ENCODE measurements around the gene SLX4IP. TPM values are rescaled to one million over a fixed set of nuclear protein-coding genes. Genes with fewer than 3 reads are reported as not detected.
A peak's percentile ranks its signal among the peaks of the same experiment; 100 is the strongest.

SLX4IP gene
- total and polyA plus RNA-seq, 8 donors, result 2.5 to 6.4 (median 2.8) TPM

DNA sequence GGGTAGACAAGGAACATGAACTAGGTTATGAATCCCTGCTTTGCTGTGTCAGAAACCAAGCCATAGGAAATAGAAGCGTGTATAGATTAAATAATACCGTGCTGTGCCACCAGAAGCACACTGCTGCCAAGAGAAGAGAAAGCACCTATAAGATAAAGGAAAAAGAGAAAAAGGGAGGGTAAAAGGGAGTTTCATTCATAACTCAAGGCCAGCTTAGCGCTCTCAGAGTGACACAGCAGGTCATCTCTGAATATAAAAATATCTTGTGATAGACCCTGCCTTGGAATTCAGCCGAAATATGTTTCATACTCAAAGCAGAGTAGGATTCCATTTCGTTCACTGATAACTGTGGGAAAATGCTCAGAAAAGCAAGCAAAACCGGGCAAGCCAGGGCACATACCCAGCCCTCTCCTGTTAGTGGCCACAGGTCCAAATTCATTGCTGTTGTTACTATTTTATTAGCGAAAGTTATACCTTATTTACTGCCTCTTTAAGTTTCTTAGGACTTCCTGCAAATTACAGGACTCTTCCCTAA lies 230.0 kb downstream of the SLX4IP start:
- peak overlapping the region in 1 of 4 donors; percentile 12 for H3K4me3 ChIP-seq
- peaks cover 52 to 76% (median 61%) of the 10 kb centered on the region in 3 donors for H3K4me1 ChIP-seq
- no peaks in the 10 kb centered on the region for H3K27me3 ChIP-seq
- FAIRE-seq (no peak), ATAC-seq (peak; percentile 36 to 68 (median 50)), DNase-seq (peak in 1 of 6 donors; percentile 29)
- intact Hi-C loops (cut with DNase I), result no loop called here
- TF ChIP-seq, protein P1, sequence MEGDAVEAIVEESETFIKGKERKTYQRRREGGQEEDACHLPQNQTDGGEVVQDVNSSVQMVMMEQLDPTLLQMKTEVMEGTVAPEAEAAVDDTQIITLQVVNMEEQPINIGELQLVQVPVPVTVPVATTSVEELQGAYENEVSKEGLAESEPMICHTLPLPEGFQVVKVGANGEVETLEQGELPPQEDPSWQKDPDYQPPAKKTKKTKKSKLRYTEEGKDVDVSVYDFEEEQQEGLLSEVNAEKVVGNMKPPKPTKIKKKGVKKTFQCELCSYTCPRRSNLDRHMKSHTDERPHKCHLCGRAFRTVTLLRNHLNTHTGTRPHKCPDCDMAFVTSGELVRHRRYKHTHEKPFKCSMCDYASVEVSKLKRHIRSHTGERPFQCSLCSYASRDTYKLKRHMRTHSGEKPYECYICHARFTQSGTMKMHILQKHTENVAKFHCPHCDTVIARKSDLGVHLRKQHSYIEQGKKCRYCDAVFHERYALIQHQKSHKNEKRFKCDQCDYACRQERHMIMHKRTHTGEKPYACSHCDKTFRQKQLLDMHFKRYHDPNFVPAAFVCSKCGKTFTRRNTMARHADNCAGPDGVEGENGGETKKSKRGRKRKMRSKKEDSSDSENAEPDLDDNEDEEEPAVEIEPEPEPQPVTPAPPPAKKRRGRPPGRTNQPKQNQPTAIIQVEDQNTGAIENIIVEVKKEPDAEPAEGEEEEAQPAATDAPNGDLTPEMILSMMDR (IDR thresholded peaks at IDR 0.05), result no peak
- H3K9me3 ChIP-seq, result no peaks in the 10 kb centered on the region
- peaks cover 0 to 26% (median 11%) of the 10 kb centered on the region in 3 donors for H3K36me3 ChIP-seq
- peak overlapping the region; percentile 30 to 74 (median 52) for H3K27ac ChIP-seq
- 10 to 12% methylated on average over 7 of the region's 7 CpGs for WGBS, 2 donors

DNA sequence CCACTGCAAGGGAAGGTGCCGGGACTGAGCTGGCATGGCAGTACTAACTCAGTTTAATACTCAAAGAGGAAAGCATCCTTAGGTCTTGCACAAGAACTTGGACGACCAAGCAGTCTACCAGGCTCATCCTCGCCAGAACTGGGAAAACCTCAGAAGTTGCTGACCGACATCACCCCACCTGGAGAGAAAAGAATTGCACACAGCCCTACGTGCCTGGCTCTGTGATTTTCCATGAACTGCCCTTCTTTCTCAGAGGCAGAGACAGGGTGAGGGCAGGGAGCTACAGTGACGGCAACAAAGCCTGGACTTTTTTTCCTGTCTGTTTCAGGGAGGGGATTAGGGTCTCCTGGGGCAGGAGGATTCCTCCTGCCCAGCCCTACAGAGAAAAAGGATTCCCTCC lies 230.7 kb downstream of the SLX4IP start:
- intact Hi-C loops (cut with DNase I), result no loop called here

DNA sequence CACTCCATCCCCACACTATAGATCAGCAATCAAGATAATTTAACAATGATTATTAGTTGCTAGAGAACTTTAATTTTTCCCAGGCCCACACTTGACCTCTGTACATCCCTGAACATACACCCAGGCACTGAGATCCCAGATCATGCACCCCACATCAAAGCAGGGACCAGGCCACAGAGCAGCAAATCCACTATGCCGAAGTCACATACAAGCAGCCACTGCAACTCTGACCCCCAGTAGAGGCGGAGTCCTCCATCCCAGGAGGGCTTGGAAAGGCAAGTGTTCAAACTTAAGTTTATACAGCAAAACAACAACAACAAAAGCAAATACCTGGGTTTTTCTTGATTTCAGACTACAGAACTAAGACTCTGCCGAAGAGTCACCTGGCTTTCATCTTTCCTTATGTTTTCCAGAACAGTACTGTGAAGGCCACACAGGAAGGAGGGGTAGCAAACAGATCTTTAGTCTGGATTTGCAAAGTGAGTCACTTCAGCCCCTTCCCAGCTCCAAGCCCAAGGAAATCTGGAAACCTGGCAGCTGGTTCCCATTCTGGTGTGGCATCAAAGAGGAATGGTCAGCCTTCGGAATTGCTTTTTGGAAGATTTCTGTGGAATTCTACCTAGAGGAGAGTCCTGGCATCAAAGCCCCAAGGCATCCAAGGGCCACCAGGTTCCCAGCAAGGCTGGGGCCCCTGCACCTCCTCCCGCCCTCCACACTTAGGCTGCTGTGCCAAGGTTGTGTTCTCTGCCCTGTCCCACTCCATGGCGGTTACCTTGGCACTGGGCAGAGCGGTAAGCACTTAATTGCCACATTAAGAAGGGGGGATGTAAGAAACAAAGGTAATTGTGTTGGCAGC lies 231.3 kb downstream of the SLX4IP start:
- no peak for FAIRE-seq

More for the DNA sequence above, 230.7 kb downstream of the SLX4IP start:
- TF ChIP-seq, protein P1 (IDR thresholded peaks at IDR 0.05), result no peak
- Histone ChIP-seq H3K9me3 (no peaks in the 10 kb centered on the region), H3K4me3 (peak overlapping the region in 1 of 4 donors; percentile 12), H3K36me3 (peaks cover 0 to 20% (median 11%) of the 10 kb centered on the region in 3 donors), H3K4me1 (peaks cover 52 to 71% (median 58%) of the 10 kb centered on the region in 3 donors), H3K27ac (peak overlapping the region; percentile 30 to 74 (median 65)), H3K27me3 (no peaks in the 10 kb centered on the region)
- FAIRE-seq (no peak), DNase-seq (peak in 1 of 6 donors; percentile 30), ATAC-seq (peak; percentile 29 to 57 (median 42))
- 12 to 13% methylated on average over 6 of the region's 6 CpGs for WGBS, 2 donors

DNA sequence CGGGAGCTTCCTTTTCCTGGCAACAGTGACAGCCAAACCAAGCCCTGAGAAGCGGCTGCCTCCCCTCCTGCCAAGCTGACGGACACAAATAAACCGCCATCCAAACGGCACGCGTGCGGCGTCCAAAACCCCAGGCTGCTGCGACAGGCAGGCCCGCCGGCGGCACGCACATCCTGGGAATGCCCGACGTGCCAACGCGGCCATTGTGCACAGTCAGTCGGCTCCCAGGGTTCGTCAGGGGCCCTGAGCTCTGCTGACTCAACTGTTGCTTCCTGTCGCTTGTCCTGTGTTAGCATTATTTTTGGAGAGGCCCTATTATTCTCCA lies 231.9 kb downstream of the SLX4IP start:
- peak overlapping the region; percentile 30 to 74 (median 65) for H3K27ac ChIP-seq
- peaks cover 52 to 67% (median 58%) of the 10 kb centered on the region in 3 donors for H3K4me1 ChIP-seq
- ATAC-seq, result peak in 2 of 4 donors; percentile 1 to 3
- peak overlapping the region in 1 of 4 donors; percentile 4 for H3K4me3 ChIP-seq
- no peak for FAIRE-seq
- no peaks in the 10 kb centered on the region for H3K27me3 ChIP-seq
- no peaks in the 10 kb centered on the region for H3K9me3 ChIP-seq
- intact Hi-C loops (cut with DNase I), result no loop called here
- 15 to 31% methylated on average over 21 of the region's 21 CpGs for WGBS, 2 donors
- TF ChIP-seq, protein P1 (IDR thresholded peaks at IDR 0.05), result no peak
- DNase-seq, result peak; percentile 35 to 77 (median 50)
- peaks cover 0 to 9% (median 7%) of the 10 kb centered on the region in 3 donors for H3K36me3 ChIP-seq

More for the DNA sequence above, 231.3 kb downstream of the SLX4IP start:
- peaks cover 52 to 67% (median 58%) of the 10 kb centered on the region in 3 donors for H3K4me1 ChIP-seq
- peaks cover 0 to 13% (median 9%) of the 10 kb centered on the region in 3 donors for H3K36me3 ChIP-seq
- 50 to 51% methylated on average over 7 of the region's 7 CpGs for whole genome bisulfite sequencing, 2 donors
- peak overlapping the region; percentile 30 to 74 (median 65) for H3K27ac ChIP-seq
- no peaks in the 10 kb centered on the region for H3K9me3 ChIP-seq
- peak in 3 of 4 donors; percentile 9 to 20 (median 10) for ATAC-seq
- intact Hi-C loops (cut with DNase I), result no loop called here
- DNase-seq, result no peak
- TF ChIP-seq, protein P1 (IDR thresholded peaks at IDR 0.05), result no peak
- peak overlapping the region in 2 of 4 donors; percentile 4 to 12 for H3K4me3 ChIP-seq
- no peaks in the 10 kb centered on the region for H3K27me3 ChIP-seq

Measured in pancreas (tissue), 10 donors.